IMR-90 (cell line): Measurements from ENCODE around the gene KLHL29. TPM values are rescaled to one million over a fixed set of nuclear protein-coding genes. Genes with fewer than 3 reads are reported as not detected.

Source experiments
- ATAC-seq: fragments of 200-7000 bp; cut with Tn5 transposase; 2 replicates; pipeline ENCODE4 v1.9.1; 2020; ENCODE audit warnings: low read depth, mild to moderate bottlenecking, moderate library complexity
- BruUV-seq: library from RNA; stranded (reverse); fragments of 400-500 nt; replicated peaks from 2 replicates; lab custom pipeline; 2021; lab: Mats Ljungman, UMichigan
- CTCF ChIA-PET: fragments of 300-600 bp; formaldehyde crosslinking; extraction: SDS; loops from one replicate; lab custom pipeline; 2021; ENCODE audit warnings: antibody characterized with exemption; lab: Yijun Ruan, JAX
- POLR2A ChIA-PET: fragments of 300-600 bp; sonication (Branson Sonifier 250); formaldehyde crosslinking; loops from one replicate; lab custom pipeline; 2022; ENCODE audit warnings: antibody characterized with exemption; ENCODE audit not compliant: unreplicated experiment; lab: Charles Lee
- DNase-seq: peaks from one replicate; pipeline ENCODE4 v3.0.0; 2013
- H2AFZ ChIP-seq: replicated peaks from 2 replicates; pipeline ENCODE3; 2013; ENCODE audit warnings: low read length, mild to moderate bottlenecking; ENCODE audit not compliant: poor library complexity
- H2AK5ac ChIP-seq: 2 replicates; pipeline ENCODE4 v1.6.1; 2013; ENCODE audit warnings: low read depth, low read length, inconsistent platforms
- H2AK9ac ChIP-seq: replicated peaks from 2 replicates; pipeline ENCODE3; 2013; ENCODE audit warnings: mild to moderate bottlenecking, low read depth, low read length, moderate library complexity; ENCODE audit not compliant: poor library complexity
- H2BK120ac ChIP-seq: 2 replicates; pipeline ENCODE4 v1.6.1; 2013; ENCODE audit warnings: low read depth, low read length, inconsistent platforms
- H2BK15ac ChIP-seq: 3 replicates; pipeline ENCODE4 v1.6.1; 2013; ENCODE audit warnings: low read depth, low read length, inconsistent platforms
- H2BK20ac ChIP-seq: 2 replicates; pipeline ENCODE4 v1.6.1; 2013; ENCODE audit warnings: low read depth, mild to moderate bottlenecking, inconsistent platforms, low read length, moderate library complexity
- H2BK5ac ChIP-seq: 2 replicates; pipeline ENCODE4 v1.6.1; 2013; ENCODE audit warnings: mild to moderate bottlenecking, low read depth, low read length, inconsistent platforms; ENCODE audit not compliant: poor library complexity, severe bottlenecking
- H3K14ac ChIP-seq: replicated peaks from 2 replicates; pipeline ENCODE4 v1.6.1; 2013; ENCODE audit warnings: low read depth, low read length, inconsistent platforms
- H3K18ac ChIP-seq: 2 replicates; pipeline ENCODE4 v1.6.1; 2013; ENCODE audit warnings: low read depth, low read length, control low read depth
- H3K23ac ChIP-seq: 2 replicates; pipeline ENCODE4 v1.6.1; 2013; ENCODE audit warnings: low read depth, low read length, inconsistent platforms
- H3K27ac ChIP-seq: 2 replicates; pipeline ENCODE4 v1.5.1; 2013; ENCODE audit warnings: mild to moderate bottlenecking, control low read depth, low read length; ENCODE audit not compliant: insufficient read depth
- H3K27me3 ChIP-seq: 2 replicates; pipeline ENCODE4 v1.6.1; 2013; ENCODE audit warnings: low read length; ENCODE audit not compliant: control insufficient read depth, insufficient read depth
- H3K36me3 ChIP-seq: 2 replicates; pipeline ENCODE4 v1.6.1; 2013; ENCODE audit warnings: low read length, mixed read lengths; ENCODE audit not compliant: control insufficient read depth, insufficient read depth
- H3K4ac ChIP-seq: 2 replicates; pipeline ENCODE4 v1.6.1; 2013; ENCODE audit warnings: low read depth, low read length, inconsistent platforms
- H3K4me1 ChIP-seq: 2 replicates; pipeline ENCODE4 v1.6.1; 2013; ENCODE audit warnings: low read length, mixed read lengths; ENCODE audit not compliant: control insufficient read depth, insufficient read depth
- H3K4me2 ChIP-seq: 2 replicates; pipeline ENCODE4 v1.6.1; 2013; ENCODE audit warnings: low read depth, mild to moderate bottlenecking, control low read depth, low read length, moderate library complexity
- H3K4me3 ChIP-seq: 2 replicates; pipeline ENCODE4 v1.5.1; 2013; ENCODE audit warnings: low read depth, mild to moderate bottlenecking, control low read depth, low read length, moderate library complexity; ENCODE audit not compliant: insufficient read depth
- H3K56ac ChIP-seq: 2 replicates; pipeline ENCODE4 v1.6.1; 2013; ENCODE audit warnings: low read length, inconsistent platforms; ENCODE audit not compliant: insufficient read depth; ENCODE audit errors: extremely low read depth
- H3K79me1 ChIP-seq, 2 experiments: 2 replicates each; pipeline ENCODE4 v1.6.1; 2013; ENCODE audit warnings: low read length in 2 of 2, inconsistent platforms in 1 of 2, low read depth in 1 of 2
- H3K9ac ChIP-seq: 2 replicates; pipeline ENCODE4 v1.6.1; 2013; ENCODE audit warnings: low read depth, low read length, control low read depth
- H3K9me1 ChIP-seq: 2 replicates; pipeline ENCODE4 v1.6.1; 2013; ENCODE audit warnings: low read length, inconsistent platforms; ENCODE audit not compliant: insufficient read depth
- H3K9me3 ChIP-seq: 2 replicates; pipeline ENCODE4 v1.6.1; 2013; ENCODE audit warnings: low read length; ENCODE audit not compliant: control insufficient read depth, insufficient read depth
- H4K20me1 ChIP-seq: 2 replicates; pipeline ENCODE4 v1.6.1; 2013; ENCODE audit warnings: low read length, inconsistent platforms; ENCODE audit not compliant: insufficient read depth
- H4K5ac ChIP-seq: 2 replicates; pipeline ENCODE4 v1.6.1; 2013; ENCODE audit warnings: mild to moderate bottlenecking, low read depth, low read length, control low read depth
- H4K8ac ChIP-seq, 2 experiments: 2 replicates each; pipeline ENCODE4 v1.6.1; 2013; ENCODE audit warnings: low read depth in 2 of 2, low read length in 2 of 2, control low read depth in 1 of 2, inconsistent platforms in 1 of 2
- H4K91ac ChIP-seq: 2 replicates; pipeline ENCODE4 v1.6.1; 2013; ENCODE audit warnings: low read depth, low read length, inconsistent platforms; ENCODE audit not compliant: insufficient read depth
- FOS ChIP-seq: fragments of 150-350 bp; IDR thresholded peaks from 2 replicates; pipeline ENCODE4 v1.6.1; 2016; ENCODE audit warnings: low read depth, low read length
- RFX5 ChIP-seq: IDR thresholded peaks from 2 replicates; pipeline ENCODE4 v1.8.0; 2012; ENCODE audit warnings: low read depth, mild to moderate bottlenecking, low read length, moderate library complexity
- SMC3 ChIP-seq: fragments of 150-350 bp; IDR thresholded peaks from 2 replicates; pipeline ENCODE4 v1.6.1; 2016; ENCODE audit warnings: low read depth, mild to moderate bottlenecking, antibody characterized with exemption, low read length, moderate library complexity
- WGBS, 2 experiments: methylation state at CpG; one replicate each; pipeline versions ENCODE4 v1.1.5 to v1.1.7; 2013; ENCODE audit warnings: missing lambda C conversion rate in 2 of 2; ENCODE audit not compliant: insufficient read length in 1 of 2; ENCODE audit errors: extremely low coverage in 2 of 2; 5-methylcytosine and 5-hydroxymethylcytosine counted together
- dilution Hi-C: fragments of 300-500 bp; cut with HindIII; formaldehyde crosslinking; loops from one replicate; pipeline ENCODE4 v1.14.3; 2018; ENCODE audit warnings: low sequenced_read_pairs; ENCODE audit not compliant: unreplicated experiment
- in situ Hi-C: fragments of 300-500 bp; cut with MboI; formaldehyde crosslinking; loops from 3 replicates; pipeline ENCODE4 v1.14.3; 2019; ENCODE audit warnings: low sequenced_read_pairs, inconsistent platforms, mixed read lengths
- intact Hi-C: fragments of 100-400 bp; cut with micrococcal nuclease; formaldehyde crosslinking; loops from 2 replicates; pipeline ENCODE4 v1.10.0; 2022
- polyA plus RNA-seq, 3 experiments: library from polyadenylated mRNA; depleted of rRNA; stranded (reverse); fragments of >200 nt; gene quantifications; 2 replicates each; pipeline ENCODE4 v1.2.3, GENCODE V29; 2012; ENCODE audit warnings: low replicate concordance in 1 of 3
- total RNA-seq: library from RNA; depleted of rRNA; stranded (reverse); fragments of >200 nt; gene quantifications from 2 replicates; pipeline ENCODE4 v1.2.3, GENCODE V29; 2012

Gene KLHL29
- total and polyA plus RNA-seq, 2 of the 4 experiments (the other 2 are of a cell fraction), result 2.0 to 8.0 TPM

DNA sequence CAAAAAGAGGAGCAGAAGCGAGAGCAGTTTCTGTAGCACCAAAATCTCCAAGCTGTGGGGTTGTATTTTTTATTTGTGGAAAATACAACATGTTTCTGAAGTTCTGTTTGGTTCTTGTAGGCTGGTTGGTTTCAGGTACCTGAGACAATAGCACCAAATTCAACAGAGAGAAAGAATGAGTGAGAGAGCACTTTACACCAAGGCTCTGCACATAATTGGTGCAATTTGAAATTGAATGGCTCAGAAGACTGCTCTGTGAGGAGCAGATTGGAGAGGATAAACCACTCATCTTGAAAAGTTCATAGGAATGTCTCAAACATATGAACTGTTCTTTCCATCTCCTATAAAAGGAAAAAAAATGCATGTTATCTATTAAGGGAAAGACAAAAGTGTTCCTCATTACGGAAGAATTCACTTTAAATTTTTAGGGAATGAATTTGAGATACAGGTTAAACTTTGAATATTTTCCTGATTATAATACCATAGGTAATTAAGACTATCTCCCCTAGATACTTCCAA lies 366.8 kb downstream of the KLHL29 start:
- H3K36me3 ChIP-seq, result peaks cover 3% of the 10 kb centered on the region
- H3K23ac ChIP-seq, result no peak overlapping the region; the same call in 1 of the 2 replicates
- in situ Hi-C loops (loop anchor here (25.0 kb wide), 1 partner anchor 365 kb away; the partner anchor contains the start of gene KLHL29), intact Hi-C loops (loop anchor here (10.0 kb wide), 1 partner anchor 267 kb away; no protein-coding TSS in a partner anchor), dilution Hi-C loops (no loop called here)
- H3K27ac ChIP-seq, result no peak overlapping the region
- no peak for ATAC-seq
- H3K4ac ChIP-seq, result peak overlapping the region; percentile 72
- TF ChIP-seq FOS, result no peak
- no peak for TF ChIP-seq SMC3
- no peak for TF ChIP-seq RFX5
- H3K79me1 ChIP-seq, result peaks cover 0 to 3% of the 10 kb centered on the region in 2 experiments; a peak in 2 of 4 replicates
- H2BK20ac ChIP-seq, result peak overlapping the region; percentile 27; the same call in 1 of the 2 replicates
- H3K9me3 ChIP-seq, result no peaks in the 10 kb centered on the region
- H4K91ac ChIP-seq, result peak overlapping the region; percentile 68; the same call in 1 of the 2 replicates
- H3K56ac ChIP-seq, result no peak overlapping the region; the same call in 1 of the 2 replicates
- 0 out of 2 replicates have a peak overlapping the region, but pooled peaks have one; percentile 0 for H2AK5ac ChIP-seq
- H3K27me3 ChIP-seq, result no peaks in the 10 kb centered on the region
- peak overlapping the region; percentile 85; the same call in 1 of the 2 replicates for H2BK120ac ChIP-seq
- BruUV-seq, result no TSS peak
- peaks cover 5% of the 10 kb centered on the region for H3K9me1 ChIP-seq
- H3K4me2 ChIP-seq, result peak overlapping the region; percentile 27; the same call in 1 of the 2 replicates
- H4K5ac ChIP-seq, result peak overlapping the region; percentile 69; the same call in 1 of the 2 replicates
- H2BK15ac ChIP-seq, result 0 out of 3 replicates have a peak overlapping the region, but pooled peaks have one; percentile 7
- CTCF ChIA-PET, result interaction anchor here (0.6 kb wide), 1 partner anchor 94 kb away, joined by 3 read pairs; no protein-coding TSS in a partner anchor
- H3K14ac ChIP-seq, result no peak overlapping the region
- peak overlapping the region; percentile 63 to 91; a peak in 2 of 4 replicates for H4K8ac ChIP-seq
- WGBS, 2 experiments, result no CpG with 5 or more reads among the region's 2 CpGs
- peak overlapping the region; percentile 65; the same call in 1 of the 2 replicates for H3K18ac ChIP-seq
- H2AK9ac ChIP-seq, result no peak overlapping the region
- peaks cover 9% of the 10 kb centered on the region for H3K4me1 ChIP-seq
- H4K20me1 ChIP-seq, result no peaks in the 10 kb centered on the region
- no peak overlapping the region for H3K4me3 ChIP-seq
- H3K9ac ChIP-seq, result peak overlapping the region; percentile 19; the same call in 1 of the 2 replicates
- no peak overlapping the region for H2AFZ ChIP-seq
- DNase-seq, result no peak
- POLR2A ChIA-PET, result no interaction called here
- H2BK5ac ChIP-seq, result peak overlapping the region; percentile 85
